ENCODE measurements around the gene CNNM3.

The CNNM3 gene

DNA sequence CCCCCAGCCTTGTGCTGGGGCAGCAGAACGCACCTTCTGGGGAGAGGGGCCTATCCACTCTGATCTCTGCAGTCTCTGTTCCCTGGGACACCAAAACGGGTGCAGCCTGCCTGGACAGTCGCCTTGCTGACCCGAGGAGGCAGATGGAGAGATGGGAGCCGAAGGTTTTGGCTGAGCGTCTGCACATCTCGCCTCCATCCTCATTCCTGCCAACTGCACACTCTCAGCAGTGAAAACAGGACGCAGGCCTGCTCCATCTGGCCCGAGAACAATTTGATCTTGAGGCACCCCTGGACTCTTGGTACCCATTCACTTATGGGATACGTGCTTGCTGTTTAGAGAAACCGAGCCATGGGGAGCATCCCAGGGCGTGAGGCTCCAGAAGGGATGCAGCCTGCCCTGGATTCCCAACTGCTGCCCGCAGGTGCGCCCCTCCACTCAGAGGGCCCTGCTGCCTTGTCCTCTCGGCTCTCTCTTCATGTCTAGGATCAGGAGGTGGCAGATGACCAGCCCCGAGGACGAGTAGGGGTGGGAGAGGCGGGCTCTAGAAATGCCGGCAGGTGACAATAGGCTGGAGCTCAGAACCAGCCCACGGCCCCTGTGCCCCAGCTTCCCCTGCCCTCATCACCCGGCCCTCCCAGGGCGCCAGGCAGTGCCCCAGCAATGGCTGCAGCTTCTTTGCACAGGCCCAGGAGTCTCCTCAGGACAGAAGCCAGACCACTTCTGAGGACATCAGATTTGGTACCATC is 62.9 kb downstream of the CNNM3 start:
- no peaks in the 10 kb centered on the region; the same call in 1 of the 2 replicates for H3K27me3 ChIP-seq (ENCODE audit: low read depth, low read length)
- H3K4me1 ChIP-seq (ENCODE audit: low read length): peaks cover 26% of the 10 kb centered on the region

DNA sequence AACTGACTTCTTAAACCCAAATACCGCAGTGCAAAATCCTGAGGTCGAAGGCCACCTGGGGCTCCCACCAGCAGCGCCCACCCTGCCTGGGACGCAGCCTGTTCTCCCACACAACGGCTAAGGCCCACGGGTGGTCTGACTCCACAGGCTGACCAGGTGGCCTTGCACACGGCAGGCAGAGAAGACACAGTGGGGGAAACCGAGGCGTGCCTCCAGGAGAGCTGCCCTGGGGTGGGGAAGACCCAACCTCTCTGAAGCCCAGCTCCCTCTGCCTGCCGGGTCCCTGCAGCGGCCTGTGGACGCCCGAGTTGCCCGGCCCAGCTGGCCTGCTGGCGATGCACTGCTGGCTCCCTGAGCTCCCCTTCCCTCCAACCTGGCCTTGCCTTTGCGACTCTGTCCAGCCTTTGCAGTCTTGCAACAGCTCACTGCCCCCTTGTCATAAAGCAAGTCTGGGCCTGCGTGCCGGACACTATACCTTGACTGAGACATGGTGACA is 63.5 kb downstream of the CNNM3 start:
- H3K4me3 ChIP-seq (ENCODE audit: low read length): no peak overlapping the region
- no peaks in the 10 kb centered on the region for H3K79me2 ChIP-seq (ENCODE audit: low read length)
- H3K9me3 ChIP-seq (ENCODE audit: insufficient read depth, low read length): no peaks in the 10 kb centered on the region
- H3K4me2 ChIP-seq (ENCODE audit: low read length): no peak overlapping the region
- no peak overlapping the region for H3K9ac ChIP-seq (ENCODE audit: low read length)
- H3K36me3 ChIP-seq (replicated peaks; ENCODE audit: low read depth, low read length): no peaks in the 10 kb centered on the region
- H3K4me1 ChIP-seq (ENCODE audit: low read length): peaks cover 20% of the 10 kb centered on the region
- no peak for TF ChIP-seq EZH2phosphoT487 (IDR thresholded peaks at IDR 0.05; ENCODE audit: low read depth)
- TF ChIP-seq, protein P1, sequence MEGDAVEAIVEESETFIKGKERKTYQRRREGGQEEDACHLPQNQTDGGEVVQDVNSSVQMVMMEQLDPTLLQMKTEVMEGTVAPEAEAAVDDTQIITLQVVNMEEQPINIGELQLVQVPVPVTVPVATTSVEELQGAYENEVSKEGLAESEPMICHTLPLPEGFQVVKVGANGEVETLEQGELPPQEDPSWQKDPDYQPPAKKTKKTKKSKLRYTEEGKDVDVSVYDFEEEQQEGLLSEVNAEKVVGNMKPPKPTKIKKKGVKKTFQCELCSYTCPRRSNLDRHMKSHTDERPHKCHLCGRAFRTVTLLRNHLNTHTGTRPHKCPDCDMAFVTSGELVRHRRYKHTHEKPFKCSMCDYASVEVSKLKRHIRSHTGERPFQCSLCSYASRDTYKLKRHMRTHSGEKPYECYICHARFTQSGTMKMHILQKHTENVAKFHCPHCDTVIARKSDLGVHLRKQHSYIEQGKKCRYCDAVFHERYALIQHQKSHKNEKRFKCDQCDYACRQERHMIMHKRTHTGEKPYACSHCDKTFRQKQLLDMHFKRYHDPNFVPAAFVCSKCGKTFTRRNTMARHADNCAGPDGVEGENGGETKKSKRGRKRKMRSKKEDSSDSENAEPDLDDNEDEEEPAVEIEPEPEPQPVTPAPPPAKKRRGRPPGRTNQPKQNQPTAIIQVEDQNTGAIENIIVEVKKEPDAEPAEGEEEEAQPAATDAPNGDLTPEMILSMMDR (IDR thresholded peaks at IDR 0.05; ENCODE audit: low read depth, low read length): no peak
- H2AFZ ChIP-seq (ENCODE audit: low read depth, low read length): no peak overlapping the region
- H3K27me3 ChIP-seq (ENCODE audit: low read depth, low read length): no peaks in the 10 kb centered on the region; the same call in 1 of the 2 replicates
- H4K20me1 ChIP-seq (ENCODE audit: insufficient read depth, low read length): no peaks in the 10 kb centered on the region
- no peak overlapping the region for H3K27ac ChIP-seq (ENCODE audit: low read length)

More for the DNA sequence above, 62.9 kb downstream of the CNNM3 start:
- H3K9me3 ChIP-seq (ENCODE audit: insufficient read depth, low read length): no peaks in the 10 kb centered on the region
- H4K20me1 ChIP-seq (ENCODE audit: insufficient read depth, low read length): no peaks in the 10 kb centered on the region
- H3K36me3 ChIP-seq (replicated peaks; ENCODE audit: low read depth, low read length): no peaks in the 10 kb centered on the region
- H3K4me3 ChIP-seq (ENCODE audit: low read length): no peak overlapping the region
- no peak overlapping the region for H3K9ac ChIP-seq (ENCODE audit: low read length)
- TF ChIP-seq, protein P1 (IDR thresholded peaks at IDR 0.05; ENCODE audit: low read depth, low read length): no peak
- H2AFZ ChIP-seq (ENCODE audit: low read depth, low read length): no peak overlapping the region
- no peak overlapping the region for H3K4me2 ChIP-seq (ENCODE audit: low read length)
- H3K27ac ChIP-seq (ENCODE audit: low read length): no peak overlapping the region
- no peaks in the 10 kb centered on the region for H3K79me2 ChIP-seq (ENCODE audit: low read length)

DNA sequence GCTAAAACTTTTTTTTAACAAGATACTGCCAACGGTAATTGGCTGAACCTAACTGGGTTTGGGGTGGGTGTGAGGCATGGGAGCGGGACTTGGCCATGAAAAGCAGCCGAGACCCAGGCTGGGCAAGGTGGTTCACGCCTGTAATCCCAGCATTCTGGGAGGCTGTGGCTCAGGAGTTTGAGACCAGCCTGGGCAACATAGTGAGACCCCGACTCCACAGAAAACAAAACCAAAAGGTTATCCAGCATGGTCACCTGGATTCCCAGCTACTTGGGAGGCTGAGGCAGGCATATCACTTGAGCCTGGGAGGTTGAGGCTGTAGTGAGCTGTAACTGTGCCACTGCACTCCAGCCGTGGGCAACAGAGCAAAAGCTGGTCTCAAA is 64.8 kb downstream of the CNNM3 start:
- Histone ChIP-seq H3K4me3 (ENCODE audit: low read length) (no peak overlapping the region), H3K27me3 (ENCODE audit: low read depth, low read length) (no peaks in the 10 kb centered on the region; the same call in 1 of the 2 replicates), H2AFZ (ENCODE audit: low read depth, low read length) (no peak overlapping the region), H3K79me2 (ENCODE audit: low read length) (no peaks in the 10 kb centered on the region), H4K20me1 (ENCODE audit: insufficient read depth, low read length) (no peaks in the 10 kb centered on the region), H3K9me3 (ENCODE audit: insufficient read depth, low read length) (no peaks in the 10 kb centered on the region), H3K9ac (ENCODE audit: low read length) (no peak overlapping the region), H3K4me2 (ENCODE audit: low read length) (no peak overlapping the region), H3K4me1 (ENCODE audit: low read length) (peaks cover 17% of the 10 kb centered on the region), H3K27ac (ENCODE audit: low read length) (no peak overlapping the region), H3K36me3 (replicated peaks; ENCODE audit: low read depth, low read length) (no peaks in the 10 kb centered on the region)
- TF ChIP-seq EZH2phosphoT487 (IDR thresholded peaks at IDR 0.05; ENCODE audit: low read depth): no peak
- TF ChIP-seq, protein P1 (IDR thresholded peaks at IDR 0.05; ENCODE audit: low read depth, low read length): no peak

DNA sequence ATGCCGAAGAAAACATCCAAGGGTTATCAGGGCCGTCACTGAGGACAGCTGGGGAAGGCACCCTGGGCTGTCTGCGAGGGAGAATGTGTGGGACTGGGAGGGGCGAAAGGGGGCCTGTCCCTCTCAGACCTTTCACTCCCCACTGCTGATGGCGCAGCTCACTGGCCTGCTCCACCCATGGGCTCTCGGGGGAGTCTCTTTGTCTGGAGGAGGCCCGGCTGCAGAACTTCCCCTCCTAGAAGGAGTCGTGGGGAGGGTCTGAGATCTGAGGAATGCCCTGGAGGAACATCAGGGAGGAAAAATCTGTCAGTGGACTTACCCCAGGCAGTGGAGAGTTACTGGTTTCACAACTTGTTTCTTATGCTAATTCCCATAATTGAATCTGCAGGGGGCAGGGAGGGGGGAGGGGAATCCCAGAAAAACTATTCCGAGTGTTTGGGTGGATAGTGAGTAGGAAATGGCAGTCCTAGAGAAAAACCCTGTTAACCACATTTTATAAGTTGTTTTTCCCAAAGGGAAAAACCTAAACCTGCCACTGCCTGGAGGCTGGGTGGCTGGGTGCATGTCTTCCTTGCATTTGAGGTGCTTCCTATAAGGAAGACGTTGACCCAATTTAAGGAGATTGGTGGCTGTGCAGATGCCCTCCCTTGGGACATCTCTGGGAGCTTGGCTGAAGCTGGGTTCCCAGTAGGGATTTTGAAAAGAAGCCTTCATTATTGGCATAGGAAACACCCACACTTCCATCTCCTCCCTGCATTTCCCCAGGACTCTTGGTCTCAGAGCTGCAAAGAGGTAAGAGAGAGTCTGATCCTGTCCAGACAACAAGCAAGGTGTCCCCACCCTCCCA is 65.5 kb downstream of the CNNM3 start:
- Histone ChIP-seq H3K4me1 (ENCODE audit: low read length) (peaks cover 23% of the 10 kb centered on the region), H3K27me3 (ENCODE audit: low read depth, low read length) (no peaks in the 10 kb centered on the region; the same call in 1 of the 2 replicates), H3K9ac (ENCODE audit: low read length) (no peak overlapping the region), H3K4me2 (ENCODE audit: low read length) (no peak overlapping the region), H4K20me1 (ENCODE audit: insufficient read depth, low read length) (no peaks in the 10 kb centered on the region), H3K4me3 (ENCODE audit: low read length) (no peak overlapping the region), H3K27ac (ENCODE audit: low read length) (no peak overlapping the region), H3K36me3 (replicated peaks; ENCODE audit: low read depth, low read length) (no peaks in the 10 kb centered on the region), H3K79me2 (ENCODE audit: low read length) (no peaks in the 10 kb centered on the region), H3K9me3 (ENCODE audit: insufficient read depth, low read length) (no peaks in the 10 kb centered on the region), H2AFZ (ENCODE audit: low read depth, low read length) (no peak overlapping the region)
- TF ChIP-seq, protein P1 (IDR thresholded peaks at IDR 0.05; ENCODE audit: low read depth, low read length): no peak
- TF ChIP-seq EZH2phosphoT487 (IDR thresholded peaks at IDR 0.05; ENCODE audit: low read depth): no peak
